A549 treated with dexamethasone at 1 μM for 4 hours (cell line): ENCODE results near the gene ZC3H12A. TPM values are rescaled to one million over a fixed set of nuclear protein-coding genes. Genes with fewer than 3 reads are reported as not detected.

ENCODE experiments used
- total RNA-seq: library from RNA; stranded (reverse); fragments of 200-300 nt; extraction: Qiagen RNA extraction; gene quantifications from 5 replicates; pipeline ENCODE4 v1.2.3, GENCODE V29; 2022

ZC3H12A gene
- total RNA-seq: 32.0 to 54.9 TPM (median 50.7 TPM) in 5 replicates

DNA sequence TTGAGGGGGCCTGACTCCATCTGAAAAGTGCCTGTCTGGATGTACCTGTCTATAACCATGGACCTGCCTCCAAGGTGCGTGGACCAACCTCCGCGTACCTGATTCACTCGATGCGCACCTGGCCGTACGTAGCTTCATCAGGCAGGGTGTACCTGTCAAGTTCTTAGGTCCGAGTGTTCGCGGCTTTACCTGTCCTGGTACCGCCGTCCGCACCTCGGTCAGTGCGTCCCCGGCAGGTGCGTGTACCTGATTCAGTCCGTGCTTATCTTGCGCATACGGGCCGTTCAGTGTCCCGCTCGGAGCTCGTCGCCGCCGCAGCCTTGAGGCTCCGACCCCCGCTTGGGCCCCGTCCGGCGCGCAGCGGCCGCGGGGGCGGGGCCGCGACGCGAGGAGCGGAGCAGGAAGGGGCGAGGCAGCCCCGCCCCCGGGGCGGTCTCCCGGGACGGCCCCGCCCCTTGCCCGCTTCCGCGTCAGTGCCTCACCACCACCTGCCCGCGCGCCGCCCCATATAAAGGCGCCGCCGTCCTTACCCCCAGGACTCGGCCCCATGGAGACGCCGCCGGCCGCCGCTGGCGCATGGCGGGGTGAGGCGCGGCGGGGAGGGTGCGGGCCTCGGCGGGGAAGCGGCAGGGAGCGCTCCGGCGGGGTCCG, at the start of gene ZC3H12A:
TSS of gene ZC3H12A (plus strand) at position 535 of the 651 bp plus-strand sequence. CDS start 917 bp downstream, outside the sequence.

DNA sequence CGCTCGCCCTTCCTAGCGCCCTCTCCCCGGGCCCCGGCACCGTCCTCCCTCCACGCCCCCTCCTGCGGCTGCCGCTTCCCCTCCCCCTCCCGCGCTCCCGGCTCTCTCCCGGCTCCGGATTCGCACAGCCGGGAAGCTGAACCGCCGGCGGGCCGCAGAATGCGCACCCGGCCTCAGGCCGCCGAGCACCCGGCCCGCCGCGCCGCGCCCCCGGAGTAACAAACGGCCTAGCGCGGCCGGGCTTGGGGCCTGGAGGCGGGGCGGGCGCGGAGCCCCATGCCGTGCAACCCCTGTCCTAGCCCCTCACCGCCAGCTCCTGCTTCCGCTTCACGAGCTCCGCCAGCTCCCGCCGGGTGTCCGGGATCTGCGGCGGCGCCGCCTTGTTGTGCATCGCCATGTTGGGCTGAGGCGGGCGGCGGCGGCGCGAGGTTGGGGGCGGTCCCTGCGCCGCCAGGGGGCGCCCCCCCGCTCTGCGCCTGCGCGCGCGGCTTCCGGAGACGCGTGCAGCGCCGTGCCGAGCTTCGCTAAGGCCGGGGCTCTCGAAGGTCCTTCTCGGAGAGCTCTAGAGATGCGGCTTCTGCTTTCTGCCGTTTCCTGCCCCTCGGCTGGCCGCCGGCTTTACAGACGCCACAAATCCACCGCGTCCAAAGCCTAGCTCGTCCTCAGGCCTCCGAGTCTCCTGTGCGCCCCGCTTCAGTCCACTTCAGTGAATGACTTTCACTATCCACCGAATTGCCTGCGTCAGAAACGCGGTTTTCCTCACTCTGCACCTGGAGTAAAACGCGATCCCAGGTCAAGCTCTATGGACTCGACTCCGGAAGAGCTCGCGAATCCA, 40.2 kb downstream of the ZC3H12A start, which contains the start of gene MEAF6:
TSS of gene MEAF6 (minus strand) at position 417 of the 835 bp plus-strand sequence. CDS start at position 397, 20 bp downstream.

Other genes starting within 250 kb of the ZC3H12A start
- gene MEAF6, start 40.2 kb downstream of the ZC3H12A start, total RNA-seq: 59.9 to 75.1 TPM (median 61.7 TPM) in 5 replicates
- gene SNIP1, start 79.7 kb downstream of the ZC3H12A start, total RNA-seq: 11.7 to 17.3 TPM (median 14.4 TPM) in 5 replicates
- 0.02 to 0.27 TPM (median 0.05 TPM) in 3 of 5 replicates, not detected in the others for gene DNALI1, start 82.4 kb downstream of the ZC3H12A start, total RNA-seq
- gene GNL2, start 121.4 kb downstream of the ZC3H12A start, total RNA-seq: 61.7 to 65.8 TPM (median 65.0 TPM) in 5 replicates
- 0.10 to 0.15 TPM (median 0.11 TPM) in 5 replicates for gene RSPO1, start 160.3 kb downstream of the ZC3H12A start, total RNA-seq
- gene CDCA8, start 217.9 kb downstream of the ZC3H12A start, total RNA-seq: 44.5 to 49.4 TPM (median 45.8 TPM) in 5 replicates